Effector CD4-positive, alpha-beta T cell (primary cell): Measurements from ENCODE around the gene RAB36.

Experiments used
- DNase-seq: peaks from one replicate; pipeline ENCODE4 v3.0.0-alpha.2; 2020

The RAB36 gene

GRCh38 chr22:23161029-23161428 is 15.8 kb downstream of the RAB36 start:
- no peak for DNase-seq

DNA sequence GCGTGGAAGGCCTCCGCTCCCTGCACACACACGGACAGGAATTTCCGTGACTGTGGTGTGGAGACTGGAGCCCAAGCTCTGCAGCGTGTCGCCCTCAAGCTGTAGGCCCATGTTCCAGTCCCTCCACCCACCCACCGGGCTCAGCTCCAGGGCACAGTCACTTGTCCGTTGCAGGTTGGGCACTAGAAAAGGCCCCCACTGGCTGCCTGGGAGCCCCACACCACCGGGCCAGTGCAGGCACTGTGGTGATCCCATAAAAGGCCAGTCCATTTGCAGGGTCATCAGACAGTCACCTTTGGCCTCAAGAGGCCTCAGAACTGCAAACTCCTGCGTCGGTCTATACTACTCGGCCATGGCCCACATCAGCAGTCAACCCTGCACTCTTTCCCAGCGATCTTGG is 16.3 kb downstream of the RAB36 start:
- no peak for DNase-seq

DNA sequence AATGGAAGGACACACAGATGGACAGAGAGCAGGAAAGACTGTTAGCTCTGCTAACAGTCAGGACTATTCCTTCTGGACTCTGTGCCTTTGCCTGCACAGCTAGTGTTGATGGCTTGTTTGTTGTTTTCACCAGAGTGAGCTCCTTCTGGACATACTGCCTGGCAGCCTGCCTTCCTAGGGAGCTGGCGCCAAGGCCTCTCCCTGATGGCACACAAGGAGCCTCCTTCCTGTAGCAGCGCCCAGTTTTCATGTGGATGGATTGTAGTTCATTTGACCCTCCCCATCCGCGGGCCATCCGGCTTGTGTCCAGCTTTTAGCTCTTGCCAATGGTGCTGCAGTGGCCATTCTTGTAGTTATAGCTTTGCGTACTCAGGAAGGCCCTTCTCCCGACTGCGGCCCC is 18.4 kb downstream of the RAB36 start:
- DNase-seq = no peak

DNA sequence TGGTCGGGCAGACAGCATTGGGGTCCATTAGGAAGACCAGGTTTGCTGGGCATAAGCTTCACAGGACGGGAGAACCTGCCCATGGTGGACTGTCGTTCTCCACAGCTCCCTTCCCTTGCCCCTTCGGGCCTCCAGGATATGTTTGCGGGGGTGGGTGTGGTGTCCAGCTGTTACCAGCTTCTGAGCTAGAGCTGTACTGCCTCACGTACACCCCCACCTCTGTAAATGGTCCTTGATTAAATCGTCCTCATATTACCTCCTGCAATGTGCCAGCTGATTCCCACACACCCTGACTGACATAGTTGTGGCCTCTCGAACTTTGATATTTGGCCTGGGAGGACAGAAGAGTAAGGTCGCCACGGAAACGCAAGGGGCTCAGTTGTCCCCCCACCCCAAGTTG is 18.8 kb downstream of the RAB36 start:
- no peak for DNase-seq

- no peak for DNase-seq
Measured at GRCh38 chr22:23166042-23166831, 21.0 kb downstream of the RAB36 start.

GRCh38 chr22:23166841-23167616 is 21.8 kb downstream of the RAB36 start:
- DNase-seq = no peak

DNA sequence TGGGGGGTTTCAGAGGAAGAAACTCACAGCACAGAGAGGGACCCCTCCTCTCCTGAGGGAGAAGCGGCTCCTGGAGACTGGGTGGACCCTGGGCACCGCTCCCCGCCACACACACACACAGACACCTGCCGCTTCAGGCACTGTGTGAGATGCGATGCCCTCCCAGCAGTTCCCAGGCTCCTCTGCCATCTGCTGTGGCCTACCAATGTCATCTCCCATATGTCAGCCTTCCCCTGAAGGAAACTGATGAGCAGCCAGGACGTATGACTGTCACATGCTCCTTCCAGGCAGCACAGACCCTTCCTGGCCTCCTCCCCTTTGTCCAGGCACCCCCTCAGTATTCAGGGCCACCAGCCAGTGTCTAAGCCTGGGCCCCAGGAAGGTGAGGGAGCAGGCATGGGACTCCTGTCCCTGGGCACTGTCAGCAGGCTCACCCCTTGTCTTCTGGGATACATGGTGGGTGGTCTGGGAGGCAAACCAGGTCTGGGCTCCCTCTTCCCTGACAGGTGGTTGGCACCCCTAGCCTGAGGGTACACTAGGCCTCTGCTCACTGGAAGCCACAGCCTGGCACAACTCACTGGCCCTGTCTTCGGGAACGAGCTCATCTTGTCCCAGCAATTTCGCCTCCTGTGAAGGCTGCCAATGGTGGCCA is 23.2 kb downstream of the RAB36 start:
- DNase-seq = no peak

DNA sequence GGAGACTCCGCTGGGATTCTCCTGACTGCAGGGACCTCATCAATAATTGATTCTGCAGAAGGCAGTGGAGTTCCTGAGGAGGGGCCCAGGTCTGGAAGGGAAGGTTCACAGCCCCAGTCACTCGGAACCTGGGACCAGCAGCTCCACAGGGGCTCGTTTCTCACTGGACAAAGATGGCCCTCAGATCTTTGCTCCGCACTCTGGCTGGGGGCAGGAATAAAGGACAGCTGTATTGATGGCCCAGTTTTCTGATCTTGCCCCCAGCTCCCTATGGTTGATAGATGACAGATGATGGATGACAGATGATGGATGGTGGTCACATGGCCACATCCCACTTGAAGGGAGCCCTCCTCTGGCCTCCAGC is 23.7 kb downstream of the RAB36 start:
- DNase-seq = no peak

GRCh38 chr22:23175817-23176644 is 30.8 kb downstream of the RAB36 start:
- DNase-seq = no peak

- no peak for DNase-seq
Measured at GRCh38 chr22:23176645-23177027, 31.4 kb downstream of the RAB36 start.

DNA sequence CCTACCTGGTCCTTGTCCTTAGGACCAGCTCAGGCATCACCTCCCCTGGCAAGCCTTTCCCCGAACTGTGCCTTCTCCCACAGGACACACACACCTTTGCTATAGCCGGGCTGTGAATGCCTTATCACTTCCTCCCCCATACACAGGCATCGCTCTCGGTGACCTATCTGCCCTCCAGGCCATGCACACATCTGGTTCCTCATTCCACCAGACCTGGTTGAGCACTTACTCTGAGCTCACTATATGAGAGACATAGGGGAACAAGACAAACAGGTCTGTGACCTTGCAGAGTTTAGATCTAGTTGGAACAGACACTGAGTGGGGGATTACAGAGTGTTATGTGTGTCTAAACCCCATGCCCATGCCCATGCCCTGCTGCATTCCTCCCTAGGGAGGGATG is 31.9 kb downstream of the RAB36 start:
- no peak for DNase-seq

- peak; percentile 61 for DNase-seq
Measured at GRCh38 chr22:23178512-23179254, 33.4 kb downstream of the RAB36 start.

DNA sequence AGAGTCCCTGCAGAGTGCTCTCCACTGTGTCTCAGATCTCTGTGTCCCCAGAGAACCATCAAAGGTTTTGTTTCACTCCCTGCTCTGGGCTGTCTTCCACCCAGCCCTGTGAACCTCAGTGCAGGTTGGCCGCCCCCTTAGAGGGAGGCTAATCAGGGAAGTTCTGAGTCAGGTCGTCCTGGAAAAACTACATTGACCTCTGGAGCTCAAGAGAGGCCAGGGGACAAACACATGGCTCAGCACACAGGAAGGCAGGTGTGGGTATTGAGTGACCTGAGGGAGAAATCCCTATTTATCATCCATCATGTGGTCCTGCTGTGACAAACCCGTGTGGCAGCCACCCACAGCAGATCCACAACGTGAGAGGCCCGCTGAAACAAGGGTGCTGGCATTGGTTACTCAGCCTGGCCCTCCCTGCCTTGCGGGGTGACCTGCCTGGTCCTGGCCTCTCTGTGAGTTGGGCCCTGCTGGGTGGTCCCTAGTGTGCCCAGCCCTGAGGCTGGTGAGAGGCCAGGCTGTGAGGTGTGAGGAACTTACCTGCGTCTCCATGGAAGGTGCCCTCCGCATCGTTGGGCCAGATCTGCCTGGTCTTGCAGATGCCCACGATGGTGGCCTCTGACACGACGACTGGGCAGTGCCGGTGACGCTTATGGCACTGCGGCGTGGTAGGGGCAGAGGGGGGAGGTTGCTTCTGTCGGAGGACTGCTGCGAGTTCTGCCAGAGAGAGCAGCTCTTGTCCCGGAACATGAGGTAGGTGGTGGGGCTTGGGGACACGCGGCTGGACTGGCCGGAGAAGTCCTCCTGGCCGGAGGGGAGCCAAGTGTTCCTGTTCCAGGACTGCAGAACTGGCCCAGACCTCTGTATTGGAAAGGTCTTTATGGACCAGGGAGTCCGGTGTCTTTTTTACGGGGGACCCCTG is 34.4 kb downstream of the RAB36 start:
- no peak for DNase-seq

- peak; percentile 51 for DNase-seq
Measured at GRCh38 chr22:23180301-23180892, 35.1 kb downstream of the RAB36 start, which contains the start of gene BCR. BCR (plus strand) TSS chr22:23180509; CDS start chr22:23180961, 452 bp downstream.

DNA sequence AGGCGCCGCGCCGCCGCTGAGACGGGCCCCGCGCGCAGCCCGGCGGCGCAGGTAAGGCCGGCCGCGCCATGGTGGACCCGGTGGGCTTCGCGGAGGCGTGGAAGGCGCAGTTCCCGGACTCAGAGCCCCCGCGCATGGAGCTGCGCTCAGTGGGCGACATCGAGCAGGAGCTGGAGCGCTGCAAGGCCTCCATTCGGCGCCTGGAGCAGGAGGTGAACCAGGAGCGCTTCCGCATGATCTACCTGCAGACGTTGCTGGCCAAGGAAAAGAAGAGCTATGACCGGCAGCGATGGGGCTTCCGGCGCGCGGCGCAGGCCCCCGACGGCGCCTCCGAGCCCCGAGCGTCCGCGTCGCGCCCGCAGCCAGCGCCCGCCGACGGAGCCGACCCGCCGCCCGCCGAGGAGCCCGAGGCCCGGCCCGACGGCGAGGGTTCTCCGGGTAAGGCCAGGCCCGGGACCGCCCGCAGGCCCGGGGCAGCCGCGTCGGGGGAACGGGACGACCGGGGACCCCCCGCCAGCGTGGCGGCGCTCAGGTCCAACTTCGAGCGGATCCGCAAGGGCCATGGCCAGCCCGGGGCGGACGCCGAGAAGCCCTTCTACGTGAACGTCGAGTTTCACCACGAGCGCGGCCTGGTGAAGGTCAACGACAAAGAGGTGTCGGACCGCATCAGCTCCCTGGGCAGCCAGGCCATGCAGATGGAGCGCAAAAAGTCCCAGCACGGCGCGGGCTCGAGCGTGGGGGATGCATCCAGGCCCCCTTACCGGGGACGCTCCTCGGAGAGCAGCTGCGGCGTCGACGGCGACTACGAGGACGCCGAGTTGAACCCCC is 35.8 kb downstream of the RAB36 start:
- no peak for DNase-seq

- no peak for DNase-seq
Measured at GRCh38 chr22:23181721-23182308, 36.5 kb downstream of the RAB36 start.

- DNase-seq = peak; percentile 38
Measured at GRCh38 chr22:23182309-23183060, 37.2 kb downstream of the RAB36 start.

- no peak for DNase-seq
Measured at GRCh38 chr22:23183061-23183698, 37.9 kb downstream of the RAB36 start.
